GM12874 (cell line): ENCODE measurements around the gene JPH4.

Source experiments
- TF ChIP-seq, protein P1 (sequence below): IDR thresholded peaks from 2 replicates; pipeline ENCODE4 v1.5.1; 2011; ENCODE audit warnings: low read depth, mild to moderate bottlenecking, control low read depth, low read length, moderate library complexity; ENCODE audit not compliant: insufficient read depth

The JPH4 gene

GRCh38 chr14:23578560-23579310, at the start of gene JPH4:
Gene JPH4, minus strand, starts transcription at chr14:23578790. Its CDS starts 1,337 bp downstream, at chr14:23577453.
- TF ChIP-seq, protein P1, sequence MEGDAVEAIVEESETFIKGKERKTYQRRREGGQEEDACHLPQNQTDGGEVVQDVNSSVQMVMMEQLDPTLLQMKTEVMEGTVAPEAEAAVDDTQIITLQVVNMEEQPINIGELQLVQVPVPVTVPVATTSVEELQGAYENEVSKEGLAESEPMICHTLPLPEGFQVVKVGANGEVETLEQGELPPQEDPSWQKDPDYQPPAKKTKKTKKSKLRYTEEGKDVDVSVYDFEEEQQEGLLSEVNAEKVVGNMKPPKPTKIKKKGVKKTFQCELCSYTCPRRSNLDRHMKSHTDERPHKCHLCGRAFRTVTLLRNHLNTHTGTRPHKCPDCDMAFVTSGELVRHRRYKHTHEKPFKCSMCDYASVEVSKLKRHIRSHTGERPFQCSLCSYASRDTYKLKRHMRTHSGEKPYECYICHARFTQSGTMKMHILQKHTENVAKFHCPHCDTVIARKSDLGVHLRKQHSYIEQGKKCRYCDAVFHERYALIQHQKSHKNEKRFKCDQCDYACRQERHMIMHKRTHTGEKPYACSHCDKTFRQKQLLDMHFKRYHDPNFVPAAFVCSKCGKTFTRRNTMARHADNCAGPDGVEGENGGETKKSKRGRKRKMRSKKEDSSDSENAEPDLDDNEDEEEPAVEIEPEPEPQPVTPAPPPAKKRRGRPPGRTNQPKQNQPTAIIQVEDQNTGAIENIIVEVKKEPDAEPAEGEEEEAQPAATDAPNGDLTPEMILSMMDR, result no peak

- TF ChIP-seq, protein P1, result no peak
Measured at GRCh38 chr14:23627961-23628360, 49.4 kb upstream of the JPH4 start.

GRCh38 chr14:23626946-23627345, 48.4 kb upstream of the JPH4 start:
- TF ChIP-seq, protein P1, result no peak

DNA sequence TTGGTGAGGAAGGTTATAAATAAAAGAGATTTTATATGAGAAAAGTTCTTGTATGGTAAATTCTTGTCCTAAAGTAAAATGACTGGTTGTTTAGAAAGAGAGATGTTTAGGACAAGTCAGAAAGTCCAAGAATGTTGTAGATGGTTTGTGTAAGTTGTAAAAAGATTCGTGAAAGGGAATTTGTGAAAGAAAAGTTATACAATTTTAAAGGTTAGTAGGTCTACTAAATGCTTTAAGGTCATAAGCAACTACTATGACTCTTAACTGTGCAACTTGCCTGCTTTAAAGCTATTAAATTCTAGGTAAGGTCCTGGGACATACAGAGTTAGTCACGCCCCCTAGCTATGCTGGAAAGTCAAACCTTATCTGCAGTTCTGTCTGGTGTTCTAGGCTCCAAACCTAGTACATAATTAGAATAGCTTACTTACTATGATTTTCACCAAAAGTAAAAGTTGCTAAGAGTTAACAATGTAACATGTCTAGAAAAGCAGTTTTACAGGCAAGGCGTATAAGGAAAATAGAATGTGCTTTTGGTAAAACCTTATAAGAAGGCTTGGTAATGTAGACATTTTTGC, 46.3 kb upstream of the JPH4 start:
- TF ChIP-seq, protein P1, result no peak

- TF ChIP-seq, protein P1, result no peak
Measured at GRCh38 chr14:23623962-23624361, 45.4 kb upstream of the JPH4 start.

GRCh38 chr14:23622990-23623389, 44.4 kb upstream of the JPH4 start:
- TF ChIP-seq, protein P1, result no peak

DNA sequence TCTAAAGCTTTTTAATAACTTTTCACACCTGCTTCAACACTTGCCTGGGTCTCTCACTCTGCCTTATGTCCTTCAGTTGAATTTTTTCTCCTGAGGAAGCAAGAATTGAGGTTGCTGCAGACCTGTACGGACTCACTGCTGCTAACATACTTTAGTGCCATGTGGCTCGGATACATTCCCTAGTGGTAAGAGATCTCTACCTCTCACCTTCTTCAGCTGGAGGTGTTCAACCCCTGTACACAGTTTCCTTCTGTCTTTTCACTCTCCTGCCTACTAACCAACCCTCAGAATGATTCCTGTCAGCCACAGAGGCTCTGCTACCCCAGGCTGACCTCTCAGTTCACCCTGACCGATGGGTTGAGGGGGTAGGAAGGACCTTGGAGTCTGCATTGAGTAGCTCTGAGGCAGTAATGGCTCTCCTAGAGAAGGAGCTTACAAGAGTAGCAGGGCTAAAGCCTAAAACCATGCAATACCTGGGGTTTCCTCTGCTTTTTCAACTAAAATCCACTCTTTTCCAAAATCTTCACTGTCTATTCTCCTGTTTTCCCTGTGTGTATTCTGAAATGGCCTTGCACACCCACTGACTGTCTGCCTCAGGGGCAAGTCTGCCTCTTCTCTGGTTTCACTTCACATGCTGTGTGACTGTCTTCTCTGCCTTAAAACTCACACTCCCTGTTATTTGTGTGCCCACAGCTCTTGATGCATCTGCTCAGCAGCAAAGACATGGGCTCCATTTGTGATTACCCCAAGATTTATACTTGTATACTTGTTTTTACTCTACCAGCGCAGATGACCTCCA, 43.5 kb upstream of the JPH4 start:
- TF ChIP-seq, protein P1, result no peak
